ENCODE data around the gene STK4.

DNA sequence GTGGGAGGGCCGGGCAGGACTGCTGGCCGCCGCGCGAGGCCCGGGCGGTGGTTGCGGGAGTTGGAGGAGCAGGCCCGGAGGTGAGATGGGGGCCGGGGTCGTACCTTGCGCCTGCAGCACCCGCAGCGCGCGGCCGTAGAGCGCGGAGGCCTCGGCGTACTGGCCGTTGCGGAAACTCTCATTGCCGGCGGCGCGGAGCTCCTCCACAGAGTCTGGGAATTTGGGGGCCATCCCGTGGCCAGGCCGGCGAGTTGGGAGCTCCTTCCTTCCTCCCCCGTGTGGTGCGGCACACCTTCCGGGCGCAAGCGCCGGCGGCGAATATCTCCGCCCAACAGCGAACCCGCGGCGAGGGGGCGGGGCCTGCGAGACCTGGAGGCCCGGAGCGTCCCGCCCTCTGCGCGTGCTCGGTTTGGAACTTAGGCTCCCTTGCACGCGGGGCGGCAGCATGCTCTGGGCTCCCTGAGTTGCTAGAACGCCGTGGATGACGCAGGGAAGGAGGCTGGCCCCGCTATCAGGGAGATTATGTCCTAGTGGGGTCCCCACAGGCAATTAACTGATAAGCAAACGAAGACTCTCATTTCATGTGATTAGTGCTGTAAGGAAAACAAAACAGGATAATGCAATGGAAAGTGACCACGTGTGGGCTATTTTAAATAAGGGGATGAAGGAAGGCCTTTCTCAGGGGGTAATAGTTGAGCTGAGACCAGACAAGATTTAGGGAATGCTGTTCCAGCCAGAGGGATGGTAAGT, 6.0 kb upstream of the STK4 start, which contains the start of gene TOMM34:
- TF ChIP-seq CTCF (IDR thresholded peaks at IDR 0.05) = peak in 3 of 6 experiments; percentile 13 to 28 (median 17)
- peak; percentile 57 to 88 for TF ChIP-seq POLR2A (IDR thresholded peaks at IDR 0.05)

Data from Peyer's patch (tissue), 4 donors.